Fibroblast of skin of left quadriceps (primary cell): Measurements from ENCODE around the gene PKP2.

ENCODE experiments used
- DNase-seq, 2 experiments: peaks; one replicate each; pipeline ENCODE4 v3.0.0-alpha.2; 2013; ENCODE audit warnings: low read depth in 2 of 2

The PKP2 gene

GRCh38 chr12:32809846-32810245, 86.7 kb downstream of the PKP2 start:
- no peak for DNase-seq

- DNase-seq, result no peak
Measured at GRCh38 chr12:32809196-32809595, 87.4 kb downstream of the PKP2 start.

DNA sequence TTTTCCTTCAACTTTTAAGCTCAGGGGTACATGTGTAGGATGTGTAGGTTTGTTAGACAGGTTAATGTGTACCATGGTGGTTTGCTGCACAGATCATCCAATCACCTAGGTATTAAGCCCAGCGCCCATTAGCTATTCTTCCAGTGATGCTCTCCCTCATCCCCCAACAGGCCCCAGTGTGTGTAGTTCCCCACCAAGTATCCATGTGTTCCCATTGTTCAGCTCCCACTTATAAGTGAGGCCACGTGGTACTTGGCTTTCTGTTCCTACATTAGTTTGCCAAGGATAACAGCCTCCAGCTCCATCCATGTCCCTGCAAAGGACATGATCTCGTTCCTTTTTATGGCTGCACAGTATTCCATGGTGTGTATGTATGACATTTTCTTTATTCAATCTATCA, 92.3 kb downstream of the PKP2 start:
- DNase-seq, result no peak

DNA sequence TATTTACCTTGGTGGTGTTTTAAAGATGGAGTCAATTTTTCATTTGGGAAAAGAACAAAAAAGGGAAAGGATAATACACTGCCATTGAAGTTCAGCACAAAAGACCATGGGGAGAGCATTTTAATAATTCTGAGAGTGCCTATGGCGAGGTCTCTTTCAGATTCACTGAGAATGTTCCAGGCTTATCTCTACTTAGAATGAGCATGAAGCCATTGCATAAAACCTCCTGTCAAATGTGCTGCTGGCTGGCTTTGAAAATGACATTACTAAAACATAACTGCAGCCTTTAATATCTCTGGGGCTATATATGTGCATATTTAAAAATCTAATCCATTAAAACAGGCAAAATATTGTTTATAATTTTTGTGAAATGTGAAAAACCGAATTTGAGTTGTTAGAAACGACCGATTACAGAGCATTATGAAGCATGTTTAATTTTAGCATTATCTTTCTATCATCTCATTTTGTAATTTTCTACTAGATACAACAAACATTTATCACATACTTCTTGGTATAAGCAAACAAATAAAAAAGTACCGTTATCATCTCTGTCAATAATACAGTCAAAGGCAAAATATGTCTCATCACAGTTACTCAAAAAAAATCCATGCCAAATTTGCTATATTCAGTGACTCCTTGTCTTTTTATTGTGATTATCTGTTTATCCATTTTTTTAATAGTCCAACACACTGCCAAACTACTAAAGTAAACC, 95.2 kb downstream of the PKP2 start:
- no peak for DNase-seq

DNA sequence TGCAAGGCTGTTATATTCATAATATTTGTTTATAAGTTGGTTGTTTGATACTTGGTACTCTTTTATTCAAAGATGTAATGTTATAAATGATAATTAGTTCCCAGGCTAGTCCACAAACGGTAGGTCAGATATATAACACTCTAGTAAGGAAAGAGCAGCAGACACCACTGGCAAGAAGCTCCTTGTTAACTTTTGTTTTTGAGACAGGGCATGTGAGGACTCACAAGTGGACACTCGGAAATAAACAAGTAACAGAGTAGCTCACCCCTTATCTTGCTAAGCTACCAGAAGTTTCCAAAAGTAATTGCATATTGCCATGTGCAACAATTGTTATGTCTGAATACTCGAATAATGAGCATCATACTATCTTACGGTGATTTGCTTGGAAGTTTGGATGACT, 102.3 kb downstream of the PKP2 start:
- DNase-seq, result no peak

DNA sequence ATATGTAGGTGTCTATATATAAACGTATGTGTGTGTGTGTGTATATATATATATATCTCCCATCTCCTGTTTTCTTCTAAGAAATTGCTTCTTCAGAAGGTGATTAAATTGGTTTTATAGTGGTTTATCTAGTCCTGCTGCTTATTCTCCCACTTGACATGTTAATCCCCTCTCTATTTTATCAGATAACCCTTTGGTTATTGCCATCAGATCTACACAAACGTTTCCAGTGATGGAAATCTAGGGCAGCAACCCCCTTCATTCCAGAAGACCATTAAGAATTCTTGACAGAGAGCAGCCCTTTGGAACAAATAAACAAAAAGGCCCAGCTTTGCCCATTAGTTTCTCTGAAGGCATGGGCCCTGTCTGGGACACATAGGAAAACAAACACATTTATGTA, 106.7 kb downstream of the PKP2 start:
- DNase-seq, result no peak

- no peak for DNase-seq
Measured at GRCh38 chr12:32789446-32789845, 107.1 kb downstream of the PKP2 start.

DNA sequence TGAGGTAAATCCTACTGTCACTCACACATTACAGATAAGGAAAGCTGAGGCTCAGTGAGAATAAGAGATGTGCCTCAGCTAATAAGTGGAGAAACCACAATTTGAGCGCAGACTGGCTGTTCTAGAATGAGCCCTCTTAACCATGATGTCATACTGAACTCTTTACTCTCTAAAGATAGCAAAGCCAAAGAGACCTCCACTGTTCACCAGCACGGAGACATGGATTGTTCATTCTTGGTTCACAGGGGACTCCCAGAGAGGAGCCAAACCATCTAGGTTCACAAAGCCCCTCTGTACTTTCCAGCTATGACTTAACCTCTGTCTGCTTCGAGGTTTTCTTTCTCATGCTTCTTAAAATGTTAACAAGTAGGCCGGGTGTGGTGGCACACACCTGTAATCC, 108.2 kb downstream of the PKP2 start:
- no peak for DNase-seq

GRCh38 chr12:32785557-32785956, 111.0 kb downstream of the PKP2 start:
- DNase-seq, result no peak

GRCh38 chr12:32783029-32783428, 113.5 kb downstream of the PKP2 start:
- DNase-seq, result no peak

GRCh38 chr12:32780071-32780470, 116.5 kb downstream of the PKP2 start:
- DNase-seq, result no peak

- no peak for DNase-seq
Measured at GRCh38 chr12:32777691-32778175, 118.8 kb downstream of the PKP2 start.

- DNase-seq, result no peak
Measured at GRCh38 chr12:32777159-32777558, 119.4 kb downstream of the PKP2 start.

DNA sequence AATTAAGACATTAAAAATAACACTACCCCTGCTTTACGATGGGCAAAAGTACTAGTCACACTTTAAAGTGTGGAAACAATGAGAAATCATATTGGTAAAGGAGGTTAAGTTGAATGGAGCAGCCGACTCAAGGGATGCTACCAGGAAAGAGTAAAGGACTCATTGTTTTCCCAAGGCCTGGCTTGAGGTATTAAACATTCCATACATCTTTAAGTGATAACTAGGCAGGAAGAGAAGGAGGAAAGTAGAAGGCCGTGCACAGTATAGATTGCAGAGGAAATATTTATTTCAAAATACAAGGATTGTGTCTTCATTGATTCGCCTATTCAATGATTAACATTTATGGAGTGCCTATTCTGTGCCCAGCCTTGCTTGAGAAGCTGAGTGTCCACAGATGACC, 120.3 kb downstream of the PKP2 start:
- DNase-seq, result no peak

GRCh38 chr12:32773691-32774090, 122.9 kb downstream of the PKP2 start:
- DNase-seq, result no peak

GRCh38 chr12:32770141-32770540, 126.4 kb downstream of the PKP2 start:
- no peak for DNase-seq

DNA sequence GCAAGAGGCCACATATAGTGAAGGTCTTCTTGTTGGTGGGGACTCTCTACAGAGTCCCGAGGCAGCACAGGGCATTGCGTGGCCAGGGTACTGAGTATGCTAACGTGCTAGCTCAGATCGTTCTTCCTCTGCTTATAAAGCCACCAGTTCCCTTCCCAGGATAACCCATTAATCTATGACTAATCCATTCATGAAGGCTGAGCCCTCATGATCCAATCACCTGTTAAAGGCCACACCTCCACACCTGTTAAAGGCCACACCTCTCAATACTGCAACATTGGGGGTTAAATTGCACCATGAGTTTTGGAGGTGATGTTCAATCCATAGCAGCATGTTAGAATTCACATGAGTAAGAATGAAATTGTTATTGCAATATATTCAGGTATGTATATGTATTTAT, 128.1 kb downstream of the PKP2 start:
- DNase-seq, result no peak

- DNase-seq, result no peak
Measured at GRCh38 chr12:32765906-32766305, 130.7 kb downstream of the PKP2 start.

- DNase-seq, result no peak
Measured at GRCh38 chr12:32761716-32762115, 134.9 kb downstream of the PKP2 start.

- DNase-seq, result no peak
Measured at GRCh38 chr12:32757157-32757556, 139.4 kb downstream of the PKP2 start.

DNA sequence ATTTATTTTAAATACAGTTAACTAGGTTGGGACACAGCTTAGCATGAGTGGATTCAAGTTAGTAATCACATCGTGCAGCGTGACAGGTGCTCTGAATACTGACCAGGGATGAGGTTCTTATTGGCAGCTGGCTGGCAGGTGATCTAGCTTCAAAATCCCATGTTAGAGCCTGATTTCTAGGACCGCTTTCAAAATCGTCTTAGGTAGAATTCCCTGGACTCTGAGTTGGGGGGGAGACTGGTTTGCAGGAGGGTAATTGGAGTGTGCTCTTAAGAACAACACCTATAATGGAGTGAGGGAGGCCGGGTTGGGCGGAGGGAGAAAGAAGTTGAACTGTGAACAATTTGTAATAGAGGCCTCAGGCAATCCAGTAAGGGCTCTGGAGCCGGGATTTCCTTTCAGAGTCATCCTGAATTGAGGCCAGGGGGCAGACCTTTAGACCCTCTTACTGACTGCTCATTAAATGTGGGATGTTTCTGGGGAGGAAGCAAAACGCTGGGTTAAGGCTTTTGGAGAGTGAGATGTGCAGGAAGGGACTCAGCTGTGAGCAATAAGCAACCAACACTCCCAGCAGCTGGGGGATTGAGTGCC, 140.0 kb downstream of the PKP2 start:
- DNase-seq, result no peak

DNA sequence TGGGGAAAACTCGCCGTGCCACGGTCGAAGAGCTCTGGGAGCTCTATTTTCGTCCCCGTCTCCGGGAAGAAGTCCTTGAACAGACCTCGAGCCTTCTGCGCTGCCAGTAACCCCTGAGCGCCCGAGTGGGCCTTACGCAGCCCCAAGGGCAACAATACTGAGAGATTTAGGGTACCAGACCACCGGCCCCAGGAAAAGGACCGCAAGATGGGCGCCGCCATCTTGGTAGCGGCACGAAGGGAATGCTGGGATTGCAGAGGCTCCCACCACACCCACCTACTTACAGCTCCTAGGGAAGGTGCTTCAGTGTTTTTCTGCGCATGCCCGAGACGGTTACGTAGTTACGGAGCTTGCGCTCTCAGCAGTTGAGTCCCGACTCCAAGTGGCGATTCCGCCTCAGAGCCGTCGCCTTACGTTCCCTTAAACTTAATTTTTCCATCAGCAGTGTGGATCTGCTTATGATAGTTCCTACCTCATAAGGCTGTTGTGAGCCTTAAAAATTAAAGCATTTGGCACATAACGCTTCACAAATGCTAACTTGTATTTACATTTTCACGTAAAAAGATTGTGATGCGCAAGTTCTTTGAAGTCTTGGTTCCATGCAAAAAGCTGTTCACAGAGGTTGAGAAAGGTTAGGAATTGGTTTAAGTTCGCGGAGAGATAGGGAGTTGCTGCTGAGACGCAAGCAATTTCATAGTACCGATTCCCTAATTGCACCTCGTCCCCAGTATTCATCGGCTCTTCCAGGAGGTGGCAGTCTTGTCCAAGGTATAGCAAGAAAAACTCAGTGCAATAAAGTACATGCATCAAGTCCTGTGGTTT, 140.7 kb downstream of the PKP2 start, which contains the start of gene YARS2:
Gene YARS2, minus strand, starts transcription at position 244 of the 822 bp plus-strand sequence. Its CDS starts 23 bp downstream, at position 221.
- DNase-seq, result peak; percentile 96
